GM19467 (cell line): ENCODE measurements around the gene SNPH.
"Not testable (repeated sequence)": the region's sequence is repeated elsewhere in the genome, so short reads cannot be mapped to it uniquely, and the experiment has no call there.

Experiments used
- ATAC-seq: cut with Tn5 transposase; IDR thresholded peaks from one replicate; pipeline ENCODE4 v1.9.1; 2021; ENCODE audit warnings: mild to moderate bottlenecking, moderate library complexity; ENCODE audit not compliant: unreplicated experiment

Gene SNPH

GRCh38 chr20:1266167-1266973 lies at the start of gene SNPH:
Gene SNPH (plus strand): TSS chr20:1266294. CDS start chr20:1296240, 29,946 bp downstream.
- no peak for ATAC-seq

- ATAC-seq = not testable (repeated sequence)
Observed at GRCh38 chr20:1216527-1217427, 49.3 kb upstream of the SNPH start.

- not testable (repeated sequence) for ATAC-seq
Observed at GRCh38 chr20:1222750-1223149, 43.3 kb upstream of the SNPH start.

- ATAC-seq = no peak
Observed at GRCh38 chr20:1224205-1224890, 41.7 kb upstream of the SNPH start.

- ATAC-seq = no peak
Observed at GRCh38 chr20:1225263-1225782, 40.8 kb upstream of the SNPH start.

- ATAC-seq = no peak
Observed at GRCh38 chr20:1225783-1226654, 40.1 kb upstream of the SNPH start, which contains the start of gene RAD21L1. Gene RAD21L1 (plus strand): TSS chr20:1226044. CDS start chr20:1228454, 2,410 bp downstream.

- no peak for ATAC-seq
Observed at GRCh38 chr20:1229541-1229940, 36.6 kb upstream of the SNPH start.

GRCh38 chr20:1232286-1233111 lies 33.6 kb upstream of the SNPH start:
- ATAC-seq = no peak

GRCh38 chr20:1240549-1240948 lies 25.5 kb upstream of the SNPH start:
- no peak for ATAC-seq

- ATAC-seq = no peak
Observed at GRCh38 chr20:1241456-1241855, 24.6 kb upstream of the SNPH start.

- ATAC-seq = no peak
Observed at GRCh38 chr20:1242099-1242498, 24.0 kb upstream of the SNPH start.

- no peak for ATAC-seq
Observed at GRCh38 chr20:1242530-1242929, 23.6 kb upstream of the SNPH start.

- ATAC-seq = no peak
Observed at GRCh38 chr20:1245578-1245977, 20.5 kb upstream of the SNPH start.

- ATAC-seq = no peak
Observed at GRCh38 chr20:1247689-1248088, 18.4 kb upstream of the SNPH start.

GRCh38 chr20:1250282-1250681 lies 15.8 kb upstream of the SNPH start:
- not testable (repeated sequence) for ATAC-seq

- ATAC-seq = no peak
Observed at GRCh38 chr20:1252416-1252815, 13.7 kb upstream of the SNPH start.

GRCh38 chr20:1254254-1254653 lies 11.8 kb upstream of the SNPH start:
- no peak for ATAC-seq

GRCh38 chr20:1255675-1256074 lies 10.4 kb upstream of the SNPH start:
- ATAC-seq = no peak

- ATAC-seq = no peak
Observed at GRCh38 chr20:1263853-1264252, 2.2 kb upstream of the SNPH start.
